Astrocyte of the cerebellum (primary cell): ENCODE data around the gene ATP5PD.

Experiments used
- DNase-seq: peaks from one replicate; pipeline ENCODE4 v3.0.0-alpha.2; 2011; ENCODE audit warnings: low read depth
- H3K4me3 ChIP-seq: 2 replicates; pipeline ENCODE4 v1.5.1; 2011; ENCODE audit warnings: mild to moderate bottlenecking, low read depth, low read length, moderate library complexity
- in situ Hi-C: cut with HindIII; loops from 2 replicates; pipeline ENCODE4 v1.10.0; 2017; ENCODE audit warnings: low sequenced_read_pairs
- TF ChIP-seq, protein P1 (sequence below): IDR thresholded peaks from 2 replicates; pipeline ENCODE4 v1.5.1; 2012; ENCODE audit warnings: low read length, low read depth, moderate library complexity, mild to moderate bottlenecking; ENCODE audit errors: missing control alignments

The ATP5PD gene

GRCh38 chr17:75084039-75084660 is 37.4 kb upstream of the ATP5PD start:
- H3K4me3 ChIP-seq, result no peak overlapping the region
- DNase-seq, result no peak
- TF ChIP-seq, protein P1, sequence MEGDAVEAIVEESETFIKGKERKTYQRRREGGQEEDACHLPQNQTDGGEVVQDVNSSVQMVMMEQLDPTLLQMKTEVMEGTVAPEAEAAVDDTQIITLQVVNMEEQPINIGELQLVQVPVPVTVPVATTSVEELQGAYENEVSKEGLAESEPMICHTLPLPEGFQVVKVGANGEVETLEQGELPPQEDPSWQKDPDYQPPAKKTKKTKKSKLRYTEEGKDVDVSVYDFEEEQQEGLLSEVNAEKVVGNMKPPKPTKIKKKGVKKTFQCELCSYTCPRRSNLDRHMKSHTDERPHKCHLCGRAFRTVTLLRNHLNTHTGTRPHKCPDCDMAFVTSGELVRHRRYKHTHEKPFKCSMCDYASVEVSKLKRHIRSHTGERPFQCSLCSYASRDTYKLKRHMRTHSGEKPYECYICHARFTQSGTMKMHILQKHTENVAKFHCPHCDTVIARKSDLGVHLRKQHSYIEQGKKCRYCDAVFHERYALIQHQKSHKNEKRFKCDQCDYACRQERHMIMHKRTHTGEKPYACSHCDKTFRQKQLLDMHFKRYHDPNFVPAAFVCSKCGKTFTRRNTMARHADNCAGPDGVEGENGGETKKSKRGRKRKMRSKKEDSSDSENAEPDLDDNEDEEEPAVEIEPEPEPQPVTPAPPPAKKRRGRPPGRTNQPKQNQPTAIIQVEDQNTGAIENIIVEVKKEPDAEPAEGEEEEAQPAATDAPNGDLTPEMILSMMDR, result no peak
- in situ Hi-C loops, result no loop called here

DNA sequence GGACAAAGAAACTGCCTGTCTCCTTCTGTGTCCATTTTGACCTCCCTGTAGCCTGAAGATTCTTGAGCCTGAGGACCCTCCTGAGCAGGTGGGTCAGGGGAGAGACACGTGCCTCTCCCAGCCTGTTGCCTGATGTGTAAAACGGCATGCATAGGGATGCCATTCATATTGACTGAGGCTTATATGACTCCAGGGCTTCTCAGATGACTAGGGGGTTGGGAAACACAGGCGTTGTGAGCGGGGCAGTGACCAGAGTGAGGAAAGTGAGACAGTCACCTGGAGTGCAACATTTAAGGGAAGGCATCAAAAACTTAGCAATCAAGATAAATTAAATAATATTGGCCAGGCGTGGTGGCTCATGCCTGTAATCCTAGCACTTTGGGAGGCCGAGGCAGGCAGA is 35.9 kb upstream of the ATP5PD start:
- TF ChIP-seq, protein P1, result no peak
- in situ Hi-C loops, result no loop called here

GRCh38 chr17:75081611-75082540 is 35.1 kb upstream of the ATP5PD start:
- DNase-seq, result no peak
- TF ChIP-seq, protein P1, result no peak
- in situ Hi-C loops, result no loop called here
- H3K4me3 ChIP-seq, result no peak overlapping the region

More for the DNA sequence above, 35.9 kb upstream of the ATP5PD start:
- no peak for DNase-seq
- H3K4me3 ChIP-seq, result no peak overlapping the region

GRCh38 chr17:75079023-75079373 is 32.2 kb upstream of the ATP5PD start:
- TF ChIP-seq, protein P1, result no peak
- no peak for DNase-seq
- in situ Hi-C loops, result no loop called here
- no peak overlapping the region for H3K4me3 ChIP-seq

- H3K4me3 ChIP-seq, result no peak overlapping the region
- in situ Hi-C loops, result no loop called here
Observed at GRCh38 chr17:75078284-75079022, 31.7 kb upstream of the ATP5PD start.

More at GRCh38 chr17:75078284-75079022, 31.7 kb upstream of the ATP5PD start:
- peak; percentile 54 for DNase-seq
- TF ChIP-seq, protein P1, result no peak
